ENCODE measurements around the gene CS.

The CS gene

DNA sequence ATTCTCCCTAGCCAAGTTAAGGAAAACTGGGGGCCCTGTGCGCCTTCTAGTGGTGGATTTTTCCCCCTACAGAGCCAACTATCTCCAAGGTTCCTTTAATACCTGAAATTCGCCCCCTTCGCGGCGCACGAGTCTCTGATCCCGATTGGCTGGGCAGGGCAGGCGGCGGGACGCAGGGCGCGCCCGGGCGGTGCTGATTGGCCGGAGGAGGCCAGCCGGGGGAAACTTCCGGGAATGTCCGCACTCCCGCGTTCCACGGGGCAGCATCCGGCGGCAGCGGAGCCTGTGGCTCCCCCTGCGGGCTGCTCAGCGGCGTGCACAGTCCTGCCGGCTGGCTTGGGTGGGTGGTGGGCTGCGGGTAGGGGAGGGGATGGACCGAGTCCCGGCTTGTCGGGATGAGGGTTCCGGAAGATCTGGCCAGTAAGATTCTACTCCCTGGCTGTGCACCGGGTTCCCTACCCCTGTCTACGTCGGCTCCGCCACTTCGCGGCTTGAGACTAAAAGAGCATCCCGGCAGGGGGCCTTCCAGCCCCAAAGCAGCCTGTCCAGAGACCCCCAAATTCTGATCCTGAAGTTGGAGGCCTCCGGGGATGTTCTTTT lies 75.9 kb downstream of the CS start, which contains the start of gene NABP2:
TSS of gene NABP2 (plus strand) at position 241 of the 600 bp plus-strand sequence. CDS start 515 bp downstream, outside the sequence.
- Histone ChIP-seq H3K4me3 (ENCODE audit: low read depth, low read length) (peak within 1 kb of the TSS; percentile 66), H3K27ac (peak within 1 kb of the TSS; percentile 49), H3K27me3 (ENCODE audit: control insufficient read depth, insufficient read depth, low read length) (no peaks in the 10 kb centered on the region), H2AFZ (peak within 1 kb of the TSS; percentile 79), H3K36me3 (ENCODE audit: control insufficient read depth, insufficient read depth, low read length) (no peaks in the 10 kb centered on the region), H3K79me2 (peaks cover 7% of the 10 kb centered on the region), H3K4me2 (ENCODE audit: low read length) (peak within 1 kb of the TSS; percentile 84), H3K4me1 (peaks cover 6% of the 10 kb centered on the region), H3K9me3 (ENCODE audit: control insufficient read depth, low read length) (no peaks in the 10 kb centered on the region), H3K9ac (no peak within 1 kb of the TSS)
- TF ChIP-seq CTCF (IDR thresholded peaks at IDR 0.05) = peak; percentile 93

DNA sequence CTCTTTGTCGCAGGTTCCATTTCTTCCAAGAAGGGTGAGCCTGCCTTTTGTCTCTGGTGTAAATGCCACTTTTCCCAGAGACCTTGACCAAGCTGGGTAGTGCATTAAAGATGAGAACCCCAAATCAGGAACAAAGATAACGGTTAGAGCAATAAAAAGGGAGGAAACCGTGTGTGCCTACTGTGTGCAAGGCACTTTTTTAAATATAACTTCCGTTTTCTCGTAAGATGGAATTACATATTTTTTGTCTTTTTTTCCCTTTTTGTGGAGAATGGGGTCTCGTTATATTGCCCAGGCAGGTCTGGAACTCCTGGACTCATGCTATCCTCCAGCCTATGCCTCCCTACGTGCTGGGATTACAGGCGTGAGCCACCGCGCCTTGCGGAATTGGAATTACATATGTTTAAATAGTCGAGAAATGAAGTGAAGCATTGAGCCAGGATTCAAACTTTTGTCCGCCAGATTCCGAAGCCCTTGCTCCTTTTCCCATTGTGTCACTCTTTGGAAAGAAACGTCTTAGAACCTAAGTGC lies 76.5 kb downstream of the CS start:
- peak overlapping the region; percentile 49 for H3K27ac ChIP-seq
- H3K9me3 ChIP-seq (ENCODE audit: control insufficient read depth, low read length) = no peaks in the 10 kb centered on the region
- TF ChIP-seq CTCF (IDR thresholded peaks at IDR 0.05) = no peak
- H2AFZ ChIP-seq = peak overlapping the region; percentile 64
- H3K79me2 ChIP-seq = peaks cover 10% of the 10 kb centered on the region
- H3K4me3 ChIP-seq (ENCODE audit: low read depth, low read length) = peak overlapping the region; percentile 66
- H3K9ac ChIP-seq = no peak overlapping the region
- H3K27me3 ChIP-seq (ENCODE audit: control insufficient read depth, insufficient read depth, low read length) = no peaks in the 10 kb centered on the region
- no peaks in the 10 kb centered on the region for H3K36me3 ChIP-seq (ENCODE audit: control insufficient read depth, insufficient read depth, low read length)
- peak overlapping the region; percentile 73 for H3K4me2 ChIP-seq (ENCODE audit: low read length)
- peaks cover 6% of the 10 kb centered on the region for H3K4me1 ChIP-seq

- Histone ChIP-seq H3K4me1 (peaks cover 6% of the 10 kb centered on the region), H3K4me2 (ENCODE audit: low read length) (peak overlapping the region; percentile 82), H3K9ac (peak overlapping the region; percentile 32), H2AFZ (peak overlapping the region; percentile 79), H3K27me3 (ENCODE audit: control insufficient read depth, insufficient read depth, low read length) (no peaks in the 10 kb centered on the region), H3K4me3 (ENCODE audit: low read depth, low read length) (peak overlapping the region; percentile 88), H3K79me2 (peaks cover 16% of the 10 kb centered on the region), H3K36me3 (ENCODE audit: control insufficient read depth, insufficient read depth, low read length) (no peaks in the 10 kb centered on the region), H3K27ac (peak overlapping the region; percentile 92), H3K9me3 (ENCODE audit: control insufficient read depth, low read length) (no peaks in the 10 kb centered on the region)
- no peak for TF ChIP-seq CTCF (IDR thresholded peaks at IDR 0.05)
These were observed 77.6 kb downstream of the CS start for GRCh38 chr12:56222531-56222895.

DNA sequence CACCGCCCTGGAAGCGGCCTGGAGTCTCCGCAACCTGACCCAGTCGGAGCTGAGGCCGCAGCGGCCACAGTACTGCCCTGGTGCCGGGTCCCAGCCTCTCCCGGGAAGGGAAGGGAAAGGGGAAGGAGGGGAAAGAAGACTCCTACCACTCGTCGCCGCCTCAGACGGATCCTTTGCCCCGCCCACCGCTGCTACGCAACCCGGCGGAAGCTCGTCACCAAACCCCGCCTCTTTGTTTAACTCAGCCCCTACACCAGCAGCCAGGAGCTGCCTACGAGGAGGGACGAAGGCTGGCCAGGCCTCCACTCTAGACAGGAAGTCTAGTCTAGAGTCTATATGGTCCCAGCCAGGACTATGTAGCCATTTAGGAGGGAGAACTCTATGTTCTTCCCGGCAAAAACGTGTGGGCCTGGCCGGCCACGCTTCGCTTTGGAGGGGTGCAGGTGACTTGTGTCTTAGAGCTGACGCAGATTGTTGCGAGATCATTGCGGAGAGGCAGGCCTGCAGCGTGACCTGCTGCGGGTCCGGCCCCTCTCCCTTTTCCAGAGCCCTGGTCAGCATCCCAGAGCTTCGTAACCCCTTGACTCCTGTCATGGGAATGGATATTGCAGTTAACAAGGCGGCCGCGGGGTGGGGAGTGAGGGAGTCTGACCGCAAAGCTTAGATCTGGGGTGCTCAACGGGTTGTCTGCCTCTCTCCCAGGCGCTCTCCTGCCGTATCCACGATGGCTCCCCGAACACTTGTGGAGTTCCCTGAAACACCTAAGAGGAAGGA lies 78.2 kb downstream of the CS start, which contains the start of gene RNF41:
TSS of gene RNF41 (minus strand) at position 166 of the 774 bp plus-strand sequence. CDS start 7,875 bp downstream, outside the sequence.
- Histone ChIP-seq H3K4me1 (peaks cover 6% of the 10 kb centered on the region), H3K36me3 (ENCODE audit: control insufficient read depth, insufficient read depth, low read length) (no peaks in the 10 kb centered on the region), H3K9me3 (ENCODE audit: control insufficient read depth, low read length) (no peaks in the 10 kb centered on the region), H3K27me3 (ENCODE audit: control insufficient read depth, insufficient read depth, low read length) (no peaks in the 10 kb centered on the region), H3K9ac (peak within 1 kb of the TSS; percentile 68), H3K27ac (peak within 1 kb of the TSS; percentile 92), H3K4me2 (ENCODE audit: low read length) (peak within 1 kb of the TSS; percentile 82), H3K79me2 (peaks cover 20% of the 10 kb centered on the region), H2AFZ (peak within 1 kb of the TSS; percentile 79), H3K4me3 (ENCODE audit: low read depth, low read length) (peak within 1 kb of the TSS; percentile 88)
- no peak for TF ChIP-seq CTCF (IDR thresholded peaks at IDR 0.05)
